NCI-H2107 treated with DMSO at 0.1 percent for 48 hours (cell line): ENCODE data around the gene PLA2G2E.
"Not testable (repeated sequence)": the region's sequence is repeated elsewhere in the genome, so short reads cannot be mapped to it uniquely, and the experiment has no call there.

Source experiments
- DNase-seq: peaks from one replicate; lab custom pipeline; 2025; ENCODE audit not compliant: unreplicated experiment; lab: John Stamatoyannopoulos, UW

PLA2G2E gene

DNA sequence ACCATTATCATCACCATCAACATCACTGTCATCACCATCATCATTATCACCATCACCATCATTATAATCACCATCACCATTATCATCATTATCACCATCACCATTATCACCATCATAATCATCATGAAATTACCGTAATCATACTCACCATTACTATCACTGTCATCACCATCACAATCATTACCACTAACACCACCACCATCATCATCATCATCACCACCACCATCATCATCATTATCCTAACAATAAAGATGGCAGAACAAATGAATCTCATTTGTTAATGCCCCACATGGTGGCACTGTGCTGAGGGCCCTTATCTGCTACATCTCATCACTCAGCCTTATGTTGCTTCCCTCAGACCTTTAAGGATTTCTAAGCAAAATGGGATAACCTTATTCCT is 9.4 kb upstream of the PLA2G2E start:
- DNase-seq, result no peak

DNA sequence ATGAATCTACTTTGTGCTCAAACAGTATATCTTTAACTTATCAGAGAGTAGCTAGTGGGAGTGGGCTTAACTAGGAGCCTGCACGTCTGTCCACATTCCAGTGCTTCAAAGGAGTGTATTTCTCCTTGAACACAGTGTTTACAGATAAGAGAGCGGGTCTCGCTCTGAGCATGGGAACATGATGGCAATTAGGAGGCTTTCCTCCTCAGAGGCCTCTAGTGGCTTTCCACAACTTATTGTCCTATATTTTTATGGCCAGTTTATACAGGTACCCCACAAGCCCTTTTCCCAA is 3.7 kb upstream of the PLA2G2E start:
- not testable (repeated sequence) for DNase-seq

DNA sequence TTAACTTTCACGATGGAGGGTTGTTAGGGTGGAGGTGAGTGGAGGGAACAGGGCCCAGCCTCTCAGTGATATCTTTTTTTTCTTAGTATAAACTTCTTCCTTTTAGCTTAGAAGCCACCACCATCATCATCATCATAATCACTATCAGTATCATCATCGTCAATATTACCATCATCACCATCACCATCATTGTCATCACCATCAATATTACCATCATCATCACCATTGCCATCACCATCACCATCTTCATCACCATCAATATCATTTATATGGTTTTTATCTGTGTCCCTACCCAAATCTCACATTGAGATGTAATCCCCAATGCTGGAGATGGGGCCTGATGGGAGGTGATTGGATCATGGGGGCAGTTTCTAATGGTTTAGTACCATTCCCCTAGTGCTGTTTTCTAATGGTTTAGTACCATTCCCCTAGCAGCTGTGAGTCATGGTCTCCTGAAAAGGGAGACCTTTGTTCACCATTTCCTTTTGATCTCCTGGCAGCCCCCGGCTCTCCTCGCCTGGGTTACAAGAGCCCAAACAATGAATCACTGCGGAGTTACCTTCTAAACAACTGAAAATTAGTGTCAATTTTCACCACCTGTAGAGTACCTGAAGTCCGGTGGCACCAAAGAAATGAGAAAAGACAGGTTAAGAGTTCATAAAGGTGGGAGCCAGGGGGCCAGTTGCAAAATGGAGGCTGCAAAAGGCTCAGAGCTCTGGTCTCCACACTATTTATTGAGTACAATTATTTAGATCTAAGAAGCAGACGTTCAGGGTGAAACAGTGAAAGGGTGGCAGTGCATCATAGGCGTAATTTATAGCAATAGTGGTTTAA is 3.1 kb upstream of the PLA2G2E start:
- DNase-seq, result no peak

DNA sequence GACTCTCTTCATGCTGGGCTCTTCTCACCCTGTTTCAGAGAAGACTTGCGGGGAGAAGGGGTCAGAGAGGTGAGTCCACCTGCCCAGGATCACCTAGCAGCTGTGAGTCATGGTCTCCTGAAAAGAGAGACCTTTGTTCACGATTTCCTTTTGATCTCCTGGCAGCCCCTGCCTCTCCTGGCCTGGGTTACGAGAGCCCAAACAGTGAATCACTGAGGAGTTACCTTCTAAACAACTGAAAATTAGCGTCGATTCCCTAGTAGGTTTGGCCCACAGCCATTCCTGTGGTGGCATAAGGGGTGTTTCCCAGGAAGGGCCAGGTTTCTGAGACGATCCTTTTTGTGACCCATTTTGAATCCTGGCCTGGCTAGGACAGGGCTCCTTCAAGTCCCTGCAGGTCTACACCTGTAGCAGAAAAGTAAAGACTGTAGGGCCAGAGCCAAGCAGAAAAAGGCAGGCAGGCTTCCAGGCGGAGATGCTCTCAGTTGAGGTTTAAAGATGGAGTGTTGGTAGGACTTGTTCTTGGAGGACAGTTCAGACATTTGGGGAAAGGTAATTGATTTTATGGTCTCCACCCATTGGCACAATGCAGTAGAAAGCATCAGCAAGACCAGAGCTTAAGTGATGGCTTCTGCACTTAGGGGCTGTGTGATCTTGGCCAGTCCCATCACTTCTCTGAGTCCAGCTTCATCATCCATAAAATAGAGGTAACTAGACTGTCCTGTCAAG is 2.1 kb upstream of the PLA2G2E start:
- no peak for DNase-seq

DNA sequence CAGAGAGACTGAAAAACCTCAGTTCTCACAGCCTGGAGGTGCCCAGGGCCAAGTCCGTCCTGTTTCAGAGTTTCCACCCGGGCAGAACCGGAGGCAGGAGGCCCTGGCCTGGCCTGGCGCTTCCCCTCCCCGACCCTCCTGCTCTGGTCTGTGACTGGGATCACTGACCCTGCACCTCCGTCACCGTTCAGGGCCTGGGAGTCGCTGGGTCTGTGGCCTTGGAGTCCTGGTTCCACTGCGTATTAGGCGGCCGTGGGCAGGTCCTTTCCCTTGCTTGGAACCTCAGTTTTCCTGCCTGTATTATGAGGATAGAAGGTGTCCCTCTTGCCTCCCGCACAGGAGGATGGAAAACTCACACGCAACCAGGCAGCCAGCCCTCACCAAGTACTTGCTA is 533 bp upstream of the PLA2G2E start:
- DNase-seq, result no peak

DNA sequence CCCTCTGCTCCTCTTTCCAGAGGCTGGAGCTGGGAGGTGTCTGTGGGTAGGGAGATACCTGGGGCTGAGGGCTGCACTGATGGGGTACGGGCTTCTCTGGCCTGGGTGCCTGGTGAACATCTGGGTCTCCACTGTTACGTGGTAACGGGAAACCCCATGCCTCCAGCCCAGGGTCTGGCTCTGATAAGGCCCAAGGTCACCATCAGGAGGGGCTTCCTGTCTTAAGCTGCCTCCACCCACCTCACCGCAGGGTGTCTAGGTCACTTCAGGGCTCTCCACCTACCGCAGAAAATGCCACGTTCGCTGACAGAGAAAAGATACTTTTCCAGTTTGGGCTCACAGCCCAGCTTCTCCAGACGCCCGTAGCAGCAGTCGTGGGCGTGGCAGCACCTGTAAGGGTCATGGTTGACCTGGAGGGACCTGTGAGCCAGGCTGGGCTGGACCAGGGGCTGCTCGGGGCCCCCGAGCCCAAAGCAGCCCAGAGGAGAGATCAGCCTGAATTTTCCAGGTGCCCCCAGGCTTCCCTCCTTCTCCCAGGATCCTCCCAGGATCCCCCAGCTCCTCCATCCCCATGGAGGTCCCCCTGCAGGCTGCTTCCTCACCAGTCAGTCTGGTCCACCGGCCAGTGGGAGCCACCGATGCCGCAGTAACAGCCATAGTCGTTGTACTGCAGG is 1.3 kb downstream of the PLA2G2E start:
- DNase-seq, result no peak

DNA sequence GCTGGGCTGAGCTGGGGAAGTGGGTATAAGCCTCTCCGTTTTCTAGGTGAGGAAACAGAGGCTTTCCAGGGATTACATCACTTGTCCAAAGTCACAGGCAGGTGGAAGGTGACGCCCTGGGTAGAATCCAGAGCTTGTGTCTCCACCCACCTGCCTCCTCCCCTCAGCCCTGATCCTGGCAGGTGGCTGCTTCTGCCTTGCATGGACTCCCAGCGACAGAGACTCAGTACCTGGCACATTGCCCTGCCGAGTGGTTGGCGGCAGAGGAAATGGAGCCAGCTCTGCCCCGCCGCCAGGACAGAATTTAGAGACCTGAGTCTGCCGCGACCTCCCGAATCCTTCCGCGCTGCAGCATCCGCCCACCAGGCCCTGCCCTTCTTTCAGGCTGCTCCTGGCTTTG is 2.1 kb downstream of the PLA2G2E start:
- peak; percentile 82 for DNase-seq

DNA sequence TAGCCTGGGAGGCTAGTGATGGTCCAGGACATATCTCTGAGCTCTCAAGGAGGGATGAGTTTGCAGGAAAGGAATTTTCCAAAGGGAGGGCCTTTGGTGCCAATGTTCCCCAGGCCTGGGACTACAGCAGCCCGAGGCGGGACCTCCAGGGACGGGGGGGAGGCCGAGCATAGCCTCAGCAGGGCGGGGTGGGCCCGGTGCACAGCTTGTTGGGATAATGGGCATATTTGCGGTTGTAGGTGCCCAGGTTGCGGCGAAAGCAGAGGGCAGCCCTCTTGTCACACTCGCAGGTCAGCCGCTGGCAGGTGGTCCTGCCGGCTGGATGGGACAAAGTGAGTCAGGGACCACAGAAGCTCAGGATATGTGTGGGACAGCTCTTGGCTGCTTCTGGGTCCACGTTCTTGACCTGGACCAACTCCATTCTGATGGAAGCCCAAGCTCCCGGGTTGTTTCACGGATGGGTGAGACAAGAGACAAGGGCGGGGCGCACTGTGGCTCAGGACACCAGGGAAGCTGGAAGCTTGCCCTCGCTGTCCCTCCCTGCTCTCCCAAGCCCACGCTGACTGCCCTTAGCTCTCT is 3.2 kb downstream of the PLA2G2E start:
- no peak for DNase-seq

DNA sequence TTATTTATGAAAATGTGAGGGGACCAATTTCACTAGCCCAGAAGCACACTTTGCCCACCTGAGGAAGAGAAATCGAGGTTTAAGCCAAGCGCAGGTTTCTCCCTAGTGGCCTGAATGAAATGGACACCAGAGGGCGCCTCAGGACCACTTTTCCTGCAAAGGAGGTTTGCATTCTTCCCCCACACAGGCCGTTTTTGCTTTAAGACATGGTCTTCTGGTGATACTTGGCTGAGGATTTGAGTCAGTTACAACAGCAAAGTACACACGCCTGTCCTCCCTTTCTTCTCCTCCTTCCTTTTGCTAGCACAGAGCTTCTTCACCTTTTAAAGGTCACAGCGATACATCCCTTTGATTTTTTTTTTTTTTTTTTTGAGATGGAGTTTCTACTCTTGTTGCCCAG is 5.4 kb downstream of the PLA2G2E start:
- DNase-seq, result peak; percentile 55

DNA sequence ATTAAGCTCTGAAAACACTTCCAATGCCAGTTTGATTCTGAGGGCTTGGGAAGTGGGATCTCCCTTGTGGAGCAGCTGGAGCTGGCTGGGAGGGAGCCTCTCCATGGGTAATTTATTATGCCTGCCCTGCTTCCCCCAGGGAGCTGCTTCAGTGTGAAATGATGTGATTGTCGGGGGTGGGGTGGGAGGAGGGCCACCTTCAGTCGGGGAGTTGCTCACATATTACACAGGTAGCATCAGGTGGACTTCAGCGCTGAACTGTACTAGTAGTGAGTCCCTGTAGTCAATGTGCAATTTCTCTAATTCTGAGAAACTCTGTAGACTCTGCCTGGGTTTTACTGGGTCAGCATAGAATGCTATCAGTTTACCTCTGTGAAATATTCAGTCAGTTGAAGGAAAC is 12.8 kb downstream of the PLA2G2E start:
- no peak for DNase-seq

DNA sequence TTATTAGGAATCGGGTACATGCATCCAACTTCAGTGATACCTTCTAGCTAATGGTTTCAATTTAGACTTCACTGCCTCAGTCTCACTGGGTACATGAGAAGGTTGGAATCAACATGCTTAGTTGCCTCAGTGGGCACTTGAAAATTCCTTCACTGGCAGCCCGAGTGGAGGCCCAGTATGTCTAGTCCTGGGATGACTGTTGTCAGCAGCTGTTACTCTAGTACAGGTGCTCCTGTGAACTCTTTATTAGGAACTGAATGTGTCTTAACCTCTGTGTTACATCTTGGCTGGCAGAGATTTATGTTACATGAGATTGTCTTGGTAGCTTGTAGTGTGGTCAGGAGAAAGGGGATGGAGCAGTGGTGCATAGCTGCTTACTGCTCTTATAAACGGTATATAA is 13.4 kb downstream of the PLA2G2E start:
- DNase-seq, result no peak

DNA sequence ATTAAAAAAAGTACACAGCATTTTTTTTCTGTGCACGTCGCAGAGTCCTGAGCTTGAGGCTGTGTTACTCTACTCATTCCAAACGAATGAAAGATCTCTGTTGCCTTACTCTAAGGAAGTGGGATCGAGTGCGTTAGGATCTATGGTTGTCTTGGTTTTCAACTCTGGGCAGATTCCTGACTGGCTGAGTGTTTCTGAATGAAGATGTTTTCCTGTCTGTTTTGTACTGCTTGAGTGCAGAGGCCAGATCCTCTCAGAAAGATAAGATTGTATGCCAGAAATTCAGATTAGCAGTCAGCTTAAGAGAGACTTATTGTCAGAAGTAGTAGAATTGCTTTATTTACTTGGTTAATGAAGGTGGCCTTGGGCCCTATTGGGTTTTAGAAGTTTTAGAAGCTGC is 14.0 kb downstream of the PLA2G2E start:
- DNase-seq, result no peak

DNA sequence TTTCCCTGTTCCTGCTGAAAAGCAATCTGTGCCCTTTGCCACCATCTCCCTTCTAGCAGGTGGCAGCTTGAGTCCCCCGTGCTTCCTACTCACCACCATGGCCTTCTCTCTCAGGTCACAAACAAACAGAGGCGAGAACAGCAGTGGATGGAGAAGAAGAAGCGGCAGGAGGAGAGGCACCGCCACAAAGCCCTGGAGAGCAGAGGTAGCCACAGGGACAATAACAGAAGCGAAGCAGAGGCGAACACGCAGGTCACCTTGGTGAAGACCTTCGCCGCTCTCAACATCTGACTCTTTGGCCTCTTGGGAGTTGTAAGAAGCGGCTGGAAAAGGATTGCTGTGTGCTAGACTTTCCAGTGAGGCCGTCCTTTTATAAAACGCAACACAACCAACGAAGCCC is 16.0 kb downstream of the PLA2G2E start:
- DNase-seq, result no peak

DNA sequence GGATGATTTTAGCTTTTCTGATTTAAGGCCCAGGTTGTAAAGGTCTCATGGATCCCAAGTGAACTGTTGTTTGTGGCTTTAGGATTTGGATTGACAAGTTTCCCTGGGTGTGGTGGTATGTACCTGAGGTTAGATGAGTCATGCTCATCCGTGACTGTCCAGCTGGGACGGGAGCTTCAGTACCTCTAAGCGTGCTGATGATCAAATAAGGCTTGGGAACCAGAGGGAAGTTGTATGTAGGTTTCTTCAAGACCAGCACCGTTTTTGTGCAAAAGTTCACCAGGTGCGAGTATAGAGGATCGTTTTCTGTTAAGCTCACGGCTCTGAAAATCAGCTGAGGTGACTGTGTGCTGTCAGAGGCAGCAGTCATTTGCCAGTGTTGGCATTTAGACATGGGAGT is 19.8 kb downstream of the PLA2G2E start:
- DNase-seq, result no peak

DNA sequence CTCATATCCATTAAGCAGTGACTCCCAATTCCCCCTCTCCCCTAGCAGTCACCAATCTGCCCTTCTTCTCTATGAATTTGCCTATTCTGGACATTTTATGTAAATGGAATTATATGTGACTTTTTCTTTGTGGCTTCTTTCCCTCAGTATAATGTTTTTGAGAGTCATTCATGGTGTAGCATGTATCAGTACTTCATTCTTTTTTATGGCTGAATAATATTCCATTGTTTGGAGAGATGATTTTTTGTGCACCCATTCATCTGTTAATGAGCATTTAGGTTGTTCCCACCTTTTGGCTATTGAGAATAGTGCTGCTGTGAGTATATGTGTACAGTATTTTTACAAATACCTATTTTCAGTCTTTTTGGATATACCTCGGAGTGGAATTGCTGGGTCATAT is 21.8 kb downstream of the PLA2G2E start:
- DNase-seq, result no peak

DNA sequence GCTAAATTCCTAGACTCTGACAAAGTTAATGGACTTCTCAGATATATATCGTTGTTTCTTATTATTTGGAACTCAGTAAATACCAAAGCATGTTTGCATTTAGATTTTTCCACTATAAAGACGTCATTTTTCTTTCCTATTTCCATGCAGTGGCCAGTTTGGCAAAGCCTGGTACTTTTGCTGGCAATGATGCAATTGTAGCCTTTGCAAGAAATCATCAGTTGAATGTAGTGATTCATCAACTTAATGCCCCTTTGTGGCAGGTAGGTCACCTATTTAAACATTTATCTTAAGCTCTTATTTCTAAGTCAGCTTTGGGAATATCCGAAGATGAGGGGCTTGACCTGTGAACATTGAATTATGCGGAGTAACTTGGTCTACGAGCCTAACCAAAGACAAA is 29.2 kb downstream of the PLA2G2E start:
- no peak for DNase-seq

DNA sequence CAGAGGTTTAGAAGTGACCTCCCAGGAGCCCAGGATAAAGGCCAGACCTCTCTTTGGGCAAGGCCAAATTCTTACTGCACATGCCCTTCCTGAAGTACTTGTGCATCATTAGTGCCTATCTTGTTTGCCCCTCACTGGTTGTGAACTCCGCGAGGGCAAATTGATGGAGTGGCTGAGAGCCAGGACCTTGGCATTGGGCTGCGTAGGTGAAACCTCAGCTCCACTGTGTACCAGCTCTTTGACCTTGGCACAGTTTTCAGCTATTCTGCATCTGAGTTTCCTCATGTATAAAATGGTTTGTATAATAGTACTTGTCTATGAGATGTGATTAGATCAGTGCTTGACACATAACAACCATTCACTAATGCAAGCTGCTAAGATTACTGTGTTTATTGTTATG is 29.7 kb downstream of the PLA2G2E start:
- no peak for DNase-seq

DNA sequence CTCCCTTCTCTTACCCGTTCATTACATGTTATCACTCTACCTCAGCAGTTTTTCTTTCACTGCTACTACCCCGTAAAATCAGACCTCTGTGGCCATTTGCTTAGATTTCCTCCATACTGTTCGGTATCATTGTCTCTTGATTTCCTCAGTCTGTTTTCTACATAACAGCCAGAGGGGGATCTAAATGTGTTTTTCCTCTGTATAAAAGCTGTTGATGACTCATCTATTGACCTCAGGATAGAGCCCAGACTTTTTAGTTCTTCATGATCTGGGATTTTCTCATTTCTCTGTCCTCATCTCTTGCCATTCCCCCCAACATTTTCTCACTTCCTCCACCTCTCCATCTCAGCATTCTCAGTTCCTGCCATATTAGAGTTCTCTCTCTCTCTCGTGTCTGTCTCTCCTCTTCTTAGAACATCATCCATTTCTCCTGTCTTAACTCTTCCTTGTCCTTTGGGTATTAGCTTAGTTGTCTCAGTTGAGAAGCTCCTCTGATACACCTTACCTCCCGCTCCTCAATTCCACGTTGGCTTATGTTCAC is 30.7 kb downstream of the PLA2G2E start:
- DNase-seq, result no peak

DNA sequence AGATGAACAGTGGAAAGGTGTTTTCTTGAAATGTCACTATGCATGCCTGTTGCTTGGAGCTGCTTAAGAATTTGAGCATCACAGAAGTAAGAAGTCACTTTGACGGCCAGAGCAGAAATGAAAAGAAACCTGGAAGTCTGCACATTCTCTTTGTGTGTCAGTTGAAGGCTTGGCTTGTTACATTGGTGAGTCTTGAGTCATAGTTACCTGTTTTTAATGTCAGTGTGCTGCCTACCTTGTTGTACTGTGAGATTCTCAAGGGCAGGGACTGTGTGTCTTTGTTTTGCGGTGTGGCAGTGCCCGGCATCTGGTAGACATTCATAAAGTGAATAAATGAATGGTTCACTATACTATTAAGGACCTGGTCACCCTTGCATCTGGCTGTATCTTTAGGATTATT is 31.3 kb downstream of the PLA2G2E start:
- no peak for DNase-seq

DNA sequence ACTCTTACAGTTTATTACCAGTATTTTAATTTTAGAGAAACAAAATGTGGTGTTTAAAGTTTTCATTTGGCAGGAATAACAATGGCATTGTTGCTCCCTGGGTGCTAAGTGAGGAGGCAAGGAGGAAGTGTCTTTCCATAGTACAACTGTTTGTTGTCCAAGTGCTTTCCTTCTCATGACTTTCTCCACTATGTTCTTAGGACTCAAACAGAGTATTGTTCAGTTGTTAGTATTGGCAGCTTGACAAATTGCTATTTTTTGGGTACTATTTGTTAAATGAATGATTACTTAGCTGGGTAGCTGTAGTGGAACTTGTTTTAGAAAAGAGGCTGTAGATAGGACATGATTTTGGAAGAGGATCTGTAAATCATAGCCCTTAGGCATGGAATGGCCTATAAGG is 33.8 kb downstream of the PLA2G2E start:
- DNase-seq, result no peak

DNA sequence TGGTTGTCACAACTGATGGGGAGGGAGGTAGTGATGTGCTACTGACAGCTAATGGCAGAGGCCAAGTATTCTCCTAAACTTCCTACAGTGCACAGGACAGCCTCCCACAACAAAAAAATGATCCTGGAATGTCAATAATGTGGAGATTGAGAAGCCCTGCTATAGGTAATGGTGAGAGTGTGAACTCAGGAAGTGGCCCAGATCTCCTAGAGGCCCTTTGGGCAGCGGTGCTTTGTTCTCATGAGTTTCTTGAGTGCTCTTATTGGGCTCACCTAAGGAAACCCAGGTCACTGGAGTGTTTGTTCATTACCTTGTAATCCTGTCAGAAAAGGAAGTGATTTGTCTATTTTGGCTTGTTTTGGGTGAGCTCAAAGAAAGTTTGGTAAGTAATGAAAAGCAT is 35.3 kb downstream of the PLA2G2E start:
- DNase-seq, result no peak

DNA sequence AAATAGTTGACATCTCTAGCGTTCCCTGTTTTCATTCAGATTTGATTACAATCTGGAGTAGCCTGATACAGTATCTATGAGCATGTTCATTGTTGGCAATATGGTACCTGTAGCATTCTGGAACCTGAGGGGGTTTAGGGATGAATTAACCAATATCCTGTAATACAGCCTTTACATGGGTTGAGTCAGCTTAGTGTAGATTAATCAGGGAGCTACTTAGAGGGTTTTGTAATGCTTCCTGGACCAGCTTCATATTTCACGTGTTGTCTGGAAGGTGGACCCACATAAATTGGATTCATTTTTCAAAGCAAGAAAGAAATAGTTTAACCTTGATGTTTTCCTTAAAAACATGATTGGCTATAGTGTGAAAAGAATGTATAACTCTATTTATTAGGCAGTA is 37.6 kb downstream of the PLA2G2E start:
- no peak for DNase-seq
